Measurements from ENCODE around the gene SPIN1. TPM values are rescaled to one million over a fixed set of nuclear protein-coding genes. Genes with fewer than 3 reads are reported as not detected.

Gene SPIN1
- total RNA-seq, 1 experiment from 2014 or later = 75.9 TPM

GRCh38 chr9:88498880-88499279, 110.6 kb downstream of the SPIN1 start:
- no peak for DNase-seq (ENCODE audit: low read depth)

- no peak for DNase-seq (ENCODE audit: low read depth)
Measured at GRCh38 chr9:88501086-88501485, 112.8 kb downstream of the SPIN1 start.

- no peak for DNase-seq (ENCODE audit: low read depth)
Measured at GRCh38 chr9:88502552-88503034, 114.3 kb downstream of the SPIN1 start.

- no peak for DNase-seq (ENCODE audit: low read depth)
Measured at GRCh38 chr9:88503081-88503844, 115.0 kb downstream of the SPIN1 start.

- no peak for DNase-seq (ENCODE audit: low read depth)
Measured at GRCh38 chr9:88503845-88504764, 115.9 kb downstream of the SPIN1 start.

- no peak for DNase-seq (ENCODE audit: low read depth)
Measured at GRCh38 chr9:88508326-88508725, 120.1 kb downstream of the SPIN1 start.

- DNase-seq (ENCODE audit: low read depth) = no peak
Measured at GRCh38 chr9:88511906-88512305, 123.7 kb downstream of the SPIN1 start.

- DNase-seq (ENCODE audit: low read depth) = no peak
Measured at GRCh38 chr9:88514247-88514646, 126.0 kb downstream of the SPIN1 start.

GRCh38 chr9:88521308-88521707, 133.1 kb downstream of the SPIN1 start:
- DNase-seq (ENCODE audit: low read depth) = no peak

- DNase-seq (ENCODE audit: low read depth) = no peak
Measured at GRCh38 chr9:88522360-88522759, 134.1 kb downstream of the SPIN1 start.

- peak; percentile 47 for DNase-seq (ENCODE audit: low read depth)
Measured at GRCh38 chr9:88523056-88523455, 134.8 kb downstream of the SPIN1 start.

GRCh38 chr9:88524911-88525310, 136.7 kb downstream of the SPIN1 start:
- no peak for DNase-seq (ENCODE audit: low read depth)

GRCh38 chr9:88527618-88528017, 139.4 kb downstream of the SPIN1 start:
- DNase-seq (ENCODE audit: low read depth) = no peak

Other genes with a start within 250 kb of the SPIN1 start
- gene SPATA31C2, start 250.0 kb upstream of the SPIN1 start, total RNA-seq (2014; rRNA removed; shearing (Covaris generic)) = not detected in 2 replicates
- 1.1 and 1.4 TPM in 2 replicates for gene NXNL2, start 146.7 kb downstream of the SPIN1 start, total RNA-seq (2014; rRNA removed; shearing (Covaris generic))

Data from RPMI7951 (cell line).